ENCODE data around the gene ABHD10. TPM values are rescaled to one million over a fixed set of nuclear protein-coding genes. Genes with fewer than 3 reads are reported as not detected.

ABHD10 gene
- total RNA-seq (ENCODE audit: insufficient read depth, low replicate concordance): 17.6 TPM

DNA sequence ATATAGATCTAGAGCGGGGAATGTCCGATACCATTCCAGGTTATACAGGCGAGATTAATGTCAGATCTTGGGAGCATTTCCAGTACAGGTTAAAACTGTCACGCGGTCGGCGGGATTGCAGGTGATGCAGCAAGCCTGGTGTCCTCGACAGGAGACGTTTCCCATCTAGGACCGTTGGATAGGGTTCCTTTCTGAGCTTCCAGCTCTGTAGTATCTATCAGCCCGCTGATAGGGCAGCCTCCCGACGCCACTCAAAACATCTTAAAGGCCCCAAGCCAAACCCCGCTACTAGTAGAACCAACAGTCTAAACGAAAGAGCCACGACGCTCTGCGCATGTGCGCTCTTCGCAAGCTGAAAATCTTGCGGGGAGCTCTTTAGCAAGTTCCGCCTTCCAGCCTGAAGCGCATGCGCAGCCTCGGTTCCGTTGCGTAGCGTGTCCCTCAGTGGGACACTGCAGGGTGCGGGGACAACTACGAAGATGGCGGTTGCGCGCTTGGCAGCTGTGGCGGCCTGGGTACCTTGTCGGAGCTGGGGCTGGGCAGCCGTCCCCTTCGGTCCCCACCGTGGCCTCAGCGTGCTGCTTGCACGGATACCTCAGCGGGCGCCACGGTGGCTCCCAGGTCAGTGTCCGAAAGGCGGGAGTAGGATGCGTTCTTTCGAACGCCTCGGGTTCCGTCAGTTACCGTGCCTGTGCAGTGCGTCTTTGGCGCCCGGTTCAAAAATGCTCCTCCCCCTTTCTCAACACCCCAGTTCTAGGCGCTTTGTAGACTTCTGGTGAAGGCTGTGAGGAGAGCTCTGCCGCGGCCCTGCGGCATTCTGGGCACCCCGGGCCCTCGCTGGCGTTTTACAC, at the start of gene ABHD10:
Gene ABHD10, plus strand, starts transcription at position 444 of the 851 bp plus-strand sequence. Its CDS starts 36 bp downstream, at position 480.
- DNase-seq (ENCODE audit: low spot score): peak; percentile 99

DNA sequence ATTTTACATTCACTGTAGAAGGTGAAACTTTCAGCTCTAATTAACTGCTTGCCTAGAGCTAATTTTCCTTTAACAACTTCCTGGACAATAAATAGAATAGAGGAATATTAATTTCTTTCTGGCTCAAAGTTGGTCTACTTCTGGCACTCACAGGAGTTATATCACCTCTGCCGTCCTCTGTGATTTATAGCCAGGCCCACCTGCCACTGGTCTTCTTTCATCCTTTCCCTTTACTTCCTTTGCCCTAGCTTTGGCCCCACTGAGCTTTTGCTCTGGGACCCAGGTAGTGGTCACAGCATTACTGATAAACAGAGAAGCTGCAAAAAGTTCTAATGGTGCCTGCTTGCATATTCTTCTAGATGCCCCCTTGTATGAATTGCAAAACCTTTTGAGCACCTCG, 49.3 kb upstream of the ABHD10 start:
- DNase-seq (ENCODE audit: low spot score): no peak

DNA sequence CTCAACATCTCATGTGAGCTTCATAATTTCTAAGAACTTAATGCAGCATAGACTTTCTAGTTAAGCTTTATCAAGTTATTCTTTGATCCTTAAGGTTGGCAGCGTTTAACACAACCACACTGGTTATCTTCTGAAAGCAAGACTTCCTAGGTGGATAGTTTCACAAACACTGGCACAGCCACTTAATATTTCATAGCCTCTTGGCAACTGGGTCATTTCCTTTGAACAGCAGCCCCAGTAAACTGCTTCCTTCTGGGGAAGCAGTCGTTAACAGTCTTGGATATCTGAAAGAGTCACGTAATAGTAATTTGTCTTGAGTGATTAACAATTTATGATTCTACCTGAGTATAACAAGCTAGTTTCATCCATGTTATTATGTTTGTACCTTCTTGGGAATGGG, 45.9 kb upstream of the ABHD10 start:
- DNase-seq (ENCODE audit: low spot score): no peak

DNA sequence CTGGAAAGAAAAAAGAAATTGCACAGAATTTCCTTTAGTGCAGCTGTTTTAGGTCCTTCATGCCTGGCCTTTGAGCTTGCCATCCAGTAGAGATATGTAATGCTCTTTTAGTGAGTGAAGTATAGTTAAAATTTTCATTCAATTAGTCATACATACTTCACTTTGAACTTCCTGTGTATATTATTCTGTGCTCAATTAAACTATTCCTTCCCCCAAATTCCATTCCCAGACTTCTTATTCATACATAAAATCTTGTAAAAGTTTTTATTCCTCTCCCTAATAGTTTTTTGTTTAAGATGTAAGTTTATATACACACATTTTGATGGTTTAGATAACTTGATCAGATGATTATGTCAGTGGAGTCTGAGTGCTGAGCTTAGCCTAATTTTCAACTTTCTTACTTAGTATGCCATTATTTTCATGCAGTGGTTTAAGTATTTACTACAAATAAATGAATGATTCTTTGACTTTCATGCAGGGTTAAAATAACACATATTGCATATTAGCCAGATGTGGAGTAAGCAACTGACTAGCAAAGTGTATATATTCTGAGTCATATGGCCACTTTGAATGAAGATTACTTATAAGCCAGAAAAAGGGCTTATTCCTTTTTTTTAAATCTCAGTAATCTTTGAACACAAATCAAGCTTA, 42.5 kb upstream of the ABHD10 start:
- DNase-seq (ENCODE audit: low spot score): peak; percentile 65

DNA sequence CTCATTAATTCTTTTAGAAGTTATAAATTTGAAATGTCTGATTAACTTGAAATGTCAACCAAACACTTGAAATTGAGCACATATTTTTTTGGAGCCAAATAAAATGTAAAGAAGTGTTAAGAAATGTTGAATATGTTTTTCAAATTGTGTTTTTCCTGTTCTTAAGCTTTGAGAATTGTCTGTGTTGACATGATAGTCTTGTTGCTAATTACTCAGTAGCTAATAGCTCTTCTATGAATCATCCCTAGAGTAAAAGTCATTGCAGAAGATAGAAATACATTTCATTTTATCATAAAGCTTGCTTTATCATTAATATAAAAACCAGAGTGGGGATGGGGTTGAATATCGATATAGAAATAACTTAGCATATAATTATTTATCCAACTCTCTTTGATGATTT, 41.9 kb upstream of the ABHD10 start:
- DNase-seq (ENCODE audit: low spot score): no peak

DNA sequence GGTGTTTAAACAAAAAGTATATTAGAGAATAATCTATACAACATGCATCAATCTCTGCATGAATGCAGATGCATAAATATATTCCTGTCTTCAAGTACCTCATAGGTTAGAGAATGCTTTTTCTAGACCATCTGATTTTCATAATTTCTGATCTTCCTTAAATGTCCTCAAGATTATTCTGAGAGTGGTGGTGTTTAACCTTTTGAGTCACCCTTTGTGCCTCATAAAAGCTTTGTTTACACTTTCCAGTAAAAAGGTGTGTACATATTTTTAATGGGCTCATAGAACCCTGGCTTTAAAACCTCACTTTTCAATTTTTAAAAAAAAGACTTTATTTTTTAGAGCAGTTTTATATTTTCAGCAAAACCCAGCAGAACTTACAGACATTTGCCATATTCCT, 41.0 kb upstream of the ABHD10 start:
- no peak for DNase-seq (ENCODE audit: low spot score)

DNA sequence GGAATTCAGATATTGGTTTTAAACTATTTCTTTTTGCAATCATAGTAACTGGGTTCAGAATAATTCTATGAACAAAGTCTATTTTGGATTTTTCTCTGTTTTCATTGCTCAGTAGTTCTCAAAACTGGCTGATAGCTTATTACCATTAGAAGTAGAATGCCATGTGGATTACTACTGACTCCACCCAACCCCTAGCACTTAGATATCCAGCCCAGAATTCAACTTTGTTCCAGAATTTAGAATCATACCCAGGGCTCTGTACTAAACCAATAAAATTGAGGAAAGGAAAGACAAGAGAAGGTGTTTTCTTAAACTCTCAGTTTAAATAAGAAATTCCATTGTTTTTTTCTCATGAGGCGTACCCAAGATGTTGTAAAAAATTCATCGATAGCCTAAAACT, 39.0 kb upstream of the ABHD10 start:
- no peak for DNase-seq (ENCODE audit: low spot score)

DNA sequence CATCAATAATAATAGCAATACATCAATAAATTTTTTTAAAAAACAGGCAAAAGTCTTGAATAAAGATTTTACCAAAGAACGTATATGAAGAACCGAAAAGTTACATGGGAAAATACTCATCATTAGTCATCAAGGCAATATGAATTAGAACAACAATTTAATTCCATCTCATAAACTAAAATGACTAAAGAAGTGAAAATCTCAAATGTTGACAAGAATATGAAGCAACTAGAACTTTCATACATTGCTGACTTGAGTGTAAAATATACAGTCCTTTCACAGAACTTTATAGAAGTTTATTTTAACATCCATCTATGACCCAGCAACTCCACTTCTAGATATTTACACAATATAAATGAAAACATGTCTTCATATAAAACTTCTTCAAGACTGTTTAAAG, 35.3 kb upstream of the ABHD10 start:
- no peak for DNase-seq (ENCODE audit: low spot score)

DNA sequence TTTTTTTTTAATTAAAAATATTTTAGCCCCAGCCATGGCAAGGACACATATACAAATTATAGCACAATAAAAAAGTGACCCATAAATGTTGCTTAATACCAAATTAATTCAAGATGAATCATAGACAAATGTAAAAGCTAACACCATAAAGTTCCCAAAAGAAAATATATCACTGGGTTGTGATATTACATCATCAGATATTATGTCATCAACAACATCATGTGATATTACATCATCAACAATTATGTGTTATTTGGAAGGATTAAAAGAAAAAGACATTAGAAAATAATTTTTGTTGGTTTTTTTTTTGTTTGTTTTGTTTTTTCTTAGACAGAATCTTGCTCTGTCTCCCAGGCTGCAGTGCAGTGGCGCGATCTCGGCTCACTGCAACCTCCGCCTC, 34.5 kb upstream of the ABHD10 start:
- DNase-seq (ENCODE audit: low spot score): no peak

DNA sequence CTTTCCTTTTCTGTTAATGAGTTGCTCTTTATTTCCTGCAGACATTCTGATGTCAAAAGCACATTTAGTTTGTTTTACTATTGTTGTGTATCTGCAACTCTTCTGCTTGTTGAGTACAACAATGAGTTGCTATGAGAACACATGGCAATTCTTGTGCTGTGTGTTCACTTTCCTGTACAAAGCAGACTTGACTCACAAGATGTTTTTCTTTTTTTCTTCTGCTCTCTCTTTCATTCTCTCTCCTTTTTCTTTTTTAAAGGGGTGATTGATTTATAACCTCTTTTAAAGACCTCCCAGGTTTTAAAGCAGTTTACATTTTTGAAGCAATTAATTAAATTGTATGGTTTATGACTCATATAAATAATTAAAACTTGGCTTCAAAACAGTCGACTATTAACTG, 31.6 kb upstream of the ABHD10 start:
- no peak for DNase-seq (ENCODE audit: low spot score)

DNA sequence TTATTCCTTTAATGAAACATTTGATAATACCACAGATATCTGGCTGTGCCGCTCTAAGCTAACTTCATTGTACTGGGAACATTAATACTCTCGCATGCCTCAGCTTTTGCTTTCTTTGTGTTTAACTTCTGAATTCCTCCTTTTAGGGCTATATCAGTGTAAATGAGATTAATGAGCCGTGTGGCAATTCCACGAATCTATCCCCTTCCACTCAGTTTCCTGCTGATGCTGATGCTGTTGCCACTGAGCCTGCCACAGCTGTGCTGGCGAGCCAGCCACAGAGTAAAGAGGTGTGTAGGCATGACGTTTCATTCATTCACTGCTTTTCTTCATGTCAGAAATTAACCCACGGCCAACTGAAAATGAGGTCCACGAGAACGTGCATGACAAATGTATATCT, 30.0 kb upstream of the ABHD10 start:
- no peak for DNase-seq (ENCODE audit: low spot score)

DNA sequence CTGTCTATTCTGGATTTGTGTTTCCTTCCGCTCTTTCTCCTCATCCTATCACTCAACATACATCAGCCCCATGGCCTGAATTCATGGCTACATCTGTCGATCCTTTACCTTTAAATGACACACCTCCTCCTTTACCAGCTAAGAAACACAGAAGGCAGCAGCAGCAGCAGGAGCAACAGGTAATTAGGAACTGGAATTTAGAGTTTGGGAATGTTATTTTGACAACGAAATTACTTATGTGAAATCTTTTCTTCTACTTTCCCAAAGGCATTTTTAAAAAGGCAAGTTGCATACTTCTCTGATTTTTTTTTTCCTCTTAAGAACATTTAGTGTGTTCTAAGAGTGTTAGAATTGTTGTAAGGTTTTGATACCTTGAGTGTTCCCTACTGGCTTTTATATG, 29.1 kb upstream of the ABHD10 start:
- no peak for DNase-seq (ENCODE audit: low spot score)

DNA sequence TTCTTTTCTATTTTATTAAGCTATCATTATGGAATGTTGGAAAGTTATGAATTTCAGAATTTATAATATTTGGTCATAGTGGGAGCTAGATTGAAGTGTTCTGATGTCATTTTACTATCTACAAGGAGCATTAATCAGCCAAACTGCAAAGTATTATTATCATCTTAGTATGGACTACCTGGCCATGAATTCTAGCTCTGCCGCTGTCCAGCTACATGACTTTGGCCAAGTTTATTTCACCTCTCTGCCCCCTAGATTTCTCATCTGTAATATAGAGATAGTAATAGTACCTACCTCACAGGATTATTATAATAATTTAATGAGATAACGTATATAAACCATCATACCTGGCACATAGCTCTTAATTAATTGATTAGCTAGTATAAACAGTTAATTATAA, 27.8 kb upstream of the ABHD10 start:
- no peak for DNase-seq (ENCODE audit: low spot score)

DNA sequence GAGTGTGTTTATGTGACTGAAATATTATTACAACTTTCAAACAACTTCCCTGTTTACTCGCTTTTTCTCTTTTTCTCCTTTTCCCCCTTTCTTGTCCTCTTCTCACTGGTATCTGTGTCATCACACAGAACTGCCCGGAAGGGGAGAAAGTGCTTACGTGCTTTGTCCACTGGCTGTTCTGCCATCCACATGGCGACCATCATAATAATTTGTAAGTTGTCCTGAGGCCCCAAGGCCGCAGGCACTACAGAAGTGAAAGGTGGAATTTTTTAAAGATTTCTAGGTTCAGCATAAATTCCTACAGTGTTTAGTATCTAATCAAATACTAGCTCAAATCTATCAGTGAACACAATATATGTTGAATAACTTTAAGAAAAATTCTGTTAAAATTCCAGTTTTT, 26.7 kb upstream of the ABHD10 start:
- DNase-seq (ENCODE audit: low spot score): no peak

DNA sequence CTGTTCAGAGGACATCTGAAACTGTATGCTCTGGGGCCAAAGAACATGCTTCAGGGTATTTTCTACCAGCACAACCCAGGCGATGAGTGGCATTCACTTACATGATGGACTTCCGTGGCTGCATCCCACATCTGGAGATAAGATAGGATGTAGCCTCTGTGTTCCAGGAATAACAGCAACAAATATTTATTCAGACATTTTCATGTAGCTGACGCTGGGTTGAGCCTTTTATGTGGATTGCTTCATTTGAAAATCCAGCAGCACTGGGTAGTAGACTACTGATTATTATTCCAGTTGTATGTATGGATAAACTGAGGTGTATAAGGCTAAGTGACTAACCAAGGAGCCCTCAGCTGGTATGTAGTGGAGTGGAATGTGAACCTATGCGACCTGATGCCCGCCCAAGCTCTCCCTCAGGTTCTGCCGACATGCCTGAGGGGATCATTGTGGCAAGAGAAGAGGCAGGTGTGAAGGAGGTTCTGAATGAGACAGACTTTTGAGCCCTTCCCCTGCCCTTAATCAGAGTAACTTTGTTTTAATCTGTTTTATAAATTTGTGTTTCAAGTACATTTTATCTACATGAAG, 25.9 kb upstream of the ABHD10 start:
- no peak for DNase-seq (ENCODE audit: low spot score)

DNA sequence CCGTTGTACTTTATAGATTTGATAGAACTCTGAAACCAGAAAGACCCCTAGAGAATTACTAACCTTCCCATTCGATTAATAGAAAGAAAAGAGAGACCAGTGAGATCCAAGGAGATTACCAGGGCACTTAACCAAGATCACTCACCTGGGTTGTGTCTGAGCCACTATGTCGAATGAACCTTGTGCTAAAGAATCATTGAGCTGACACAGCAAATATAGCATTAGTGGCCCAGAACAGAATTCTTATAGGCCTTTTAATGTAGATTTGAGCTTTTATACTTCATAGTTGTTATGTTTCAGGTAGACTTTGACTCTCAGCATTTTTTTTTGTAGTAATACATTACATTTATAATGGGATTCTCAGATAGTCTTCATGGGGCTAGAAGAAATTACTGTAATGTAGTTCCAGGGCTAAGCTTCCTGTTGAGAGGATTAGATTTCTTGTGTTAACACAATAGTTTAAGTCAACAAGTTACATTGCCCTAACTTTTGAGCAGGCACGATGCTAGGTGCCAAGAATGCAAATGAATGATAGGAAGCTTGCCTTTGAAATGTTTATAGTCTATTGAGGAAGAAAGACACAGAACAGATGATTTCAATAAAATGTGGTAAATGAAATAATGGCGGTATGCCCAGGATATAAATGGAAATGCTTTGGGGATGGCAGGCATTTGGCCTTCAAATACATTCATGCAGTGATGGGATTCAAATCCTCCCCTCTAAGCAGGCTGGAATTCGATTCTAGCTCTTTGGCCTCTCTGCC, 24.4 kb upstream of the ABHD10 start:
- no peak for DNase-seq (ENCODE audit: low spot score)

DNA sequence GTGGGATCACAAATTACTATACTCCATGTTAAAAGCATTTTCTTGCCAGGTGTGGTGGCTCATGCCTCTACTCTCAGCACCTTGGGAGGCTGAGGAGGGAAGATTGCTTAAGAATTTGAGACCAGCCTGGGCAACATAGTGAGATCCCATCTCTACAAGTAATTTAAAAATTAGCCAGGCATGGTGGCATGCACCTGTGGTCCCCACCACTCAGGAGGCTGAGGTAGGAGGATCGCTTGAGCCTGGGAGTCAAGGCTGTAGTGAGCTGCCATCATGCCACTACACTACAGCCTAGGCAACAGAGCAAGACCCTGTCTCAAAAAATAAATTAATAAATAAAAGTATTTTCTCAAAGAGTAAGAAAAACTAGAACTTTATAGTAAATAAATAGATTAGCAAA, 22.9 kb upstream of the ABHD10 start:
- no peak for DNase-seq (ENCODE audit: low spot score)

DNA sequence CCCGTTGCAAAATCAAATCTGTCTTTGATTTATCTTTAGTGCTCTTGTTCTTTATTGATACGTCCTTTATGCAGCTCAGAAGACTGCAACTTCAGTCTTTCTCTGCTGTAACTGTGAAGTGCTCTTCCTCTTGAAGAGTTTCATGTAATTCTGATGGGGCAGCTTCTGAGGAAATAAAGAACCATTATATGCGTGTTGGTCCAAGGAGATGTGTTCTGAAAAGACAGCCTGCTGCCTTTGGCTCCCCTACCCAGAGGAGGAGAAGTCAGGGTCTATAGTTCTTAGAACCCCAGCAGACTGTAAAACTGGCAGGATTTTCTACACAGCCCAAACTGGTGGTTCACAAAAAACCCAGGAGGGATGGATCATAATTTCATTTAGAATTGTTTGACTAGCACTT, 22.4 kb upstream of the ABHD10 start:
- no peak for DNase-seq (ENCODE audit: low spot score)

DNA sequence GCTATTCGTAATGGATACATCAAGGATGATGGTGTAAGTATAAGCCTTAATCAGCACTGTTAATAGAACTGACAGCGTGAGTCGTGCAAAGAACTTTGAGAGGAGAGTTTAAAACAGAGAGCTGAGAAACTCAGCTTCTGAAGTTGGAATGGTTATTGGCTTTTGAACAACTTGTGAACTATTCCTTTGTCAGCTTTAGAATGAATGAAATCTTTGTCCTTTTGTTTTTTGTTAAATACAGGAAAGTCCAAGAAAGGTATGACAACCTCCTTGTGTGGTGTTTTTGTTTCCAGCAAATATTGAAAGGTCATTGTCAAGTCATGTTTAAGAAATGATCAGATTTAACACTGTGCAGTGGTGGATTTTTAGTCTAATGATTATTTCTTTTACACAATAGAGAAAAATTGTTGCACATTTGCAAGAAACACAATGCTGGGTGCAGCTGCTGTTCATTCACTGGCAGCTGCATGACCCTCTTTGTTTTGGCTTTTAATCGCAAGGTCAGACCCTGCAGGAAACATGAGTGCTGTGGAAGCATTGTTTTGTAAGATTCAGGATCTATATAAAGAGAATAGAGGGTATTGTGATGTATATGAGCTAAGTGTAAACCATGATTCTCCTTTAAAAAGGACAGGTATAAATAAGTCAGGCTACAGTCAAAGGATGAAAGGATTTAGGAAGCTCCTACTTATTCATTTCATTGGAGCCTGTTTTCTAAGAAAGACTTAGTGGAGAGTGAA, 21.7 kb upstream of the ABHD10 start:
- DNase-seq (ENCODE audit: low spot score): no peak

DNA sequence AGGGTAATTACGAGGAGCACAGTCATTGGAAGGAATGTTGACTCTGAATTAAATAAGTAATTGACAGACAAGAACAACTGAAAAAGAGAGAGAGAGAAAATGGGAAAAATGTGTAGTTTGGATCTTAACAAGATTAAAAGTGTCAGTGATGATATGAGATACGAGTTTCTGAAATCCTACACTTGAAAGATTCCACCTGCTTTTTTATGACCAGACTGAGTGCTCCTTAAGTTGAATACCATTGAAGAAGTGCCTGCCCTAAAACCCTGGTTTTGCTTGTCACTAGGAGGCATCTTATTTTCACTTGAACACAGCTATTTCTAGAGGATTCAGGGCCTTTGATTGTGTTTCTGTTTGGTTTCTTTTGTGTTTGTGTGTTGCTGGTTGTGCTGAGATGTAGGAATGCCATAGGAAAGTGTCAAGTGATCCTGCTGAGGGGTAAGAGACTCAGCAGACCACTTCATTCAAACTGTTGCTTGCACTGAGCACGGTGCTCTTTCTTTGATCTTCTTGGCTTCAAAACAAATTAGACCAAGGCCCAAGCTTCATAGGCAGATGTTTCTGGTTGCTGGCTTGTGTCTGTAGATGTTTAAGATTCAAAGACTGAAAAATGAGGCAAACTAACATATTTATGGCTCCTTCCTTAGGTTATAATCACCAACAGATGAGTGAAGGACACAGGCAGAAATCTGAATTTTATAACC, 17.2 kb upstream of the ABHD10 start:
- DNase-seq (ENCODE audit: low spot score): peak; percentile 37

DNA sequence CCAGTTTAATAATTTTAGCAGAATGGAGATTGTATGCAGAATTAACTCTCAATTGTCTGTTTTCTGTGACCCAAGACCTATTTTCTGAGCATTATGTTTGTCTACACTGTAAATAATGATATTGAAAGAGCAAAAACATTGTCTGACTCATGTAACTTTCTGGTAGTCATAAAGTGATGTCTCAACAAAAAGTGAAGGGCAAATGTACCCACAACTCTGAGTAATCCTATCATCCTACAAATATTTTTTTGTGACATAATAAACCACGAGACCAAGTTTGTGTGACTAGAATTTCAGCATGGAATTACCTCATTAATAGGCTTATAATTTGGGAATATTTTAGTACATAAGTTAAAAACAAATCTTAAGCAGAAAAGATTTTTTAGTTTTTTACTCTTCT, 15.4 kb upstream of the ABHD10 start:
- DNase-seq (ENCODE audit: low spot score): no peak
